Stomach (tissue), 9 donors: ENCODE results near the gene LRIG3. TPM values are rescaled to one million over a fixed set of nuclear protein-coding genes. Genes with fewer than 3 reads are reported as not detected.

ENCODE experiments used
- DNase-seq, 2 donors: peaks; one replicate each; pipeline versions ENCODE4 v3.0.0 to v3.0.0-alpha.2; 2013 to 2019
- H3K27ac ChIP-seq, 5 donors: fragments of 200-600 bp in 4 of 5; sonication (generic) in 4 of 5; one replicate each; pipeline ENCODE4 v1.5.1; 2013 to 2019; ENCODE audit warnings: mild to moderate bottlenecking in 1 of 5, moderate library complexity in 1 of 5
- H3K27me3 ChIP-seq, 3 donors: fragments of 200-600 bp; sonication (generic); one replicate each; pipeline ENCODE4 v1.5.1; 2017 to 2019; ENCODE audit warnings: mixed run types in 1 of 3
- H3K36me3 ChIP-seq, 4 donors: fragments of 200-600 bp; sonication (generic); 1 replicate in 3 of 4; 2 replicates in 1 of 4; pipeline ENCODE4 v1.5.1; 2016 to 2019
- H3K4me1 ChIP-seq, 4 donors: fragments of 200-600 bp; sonication (generic); one replicate each; pipeline ENCODE4 v1.5.1; 2016 to 2019
- H3K4me3 ChIP-seq, 4 donors: fragments of 200-600 bp; sonication (generic) in 3 of 4; one replicate each; pipeline ENCODE4 v1.5.1; 2016 to 2019; ENCODE audit warnings: mild to moderate bottlenecking in 1 of 4
- H3K9me3 ChIP-seq, 4 donors: fragments of 200-600 bp; sonication (generic); one replicate each; pipeline ENCODE4 v1.5.1; 2016 to 2019
- EP300 ChIP-seq: sonication (generic); formaldehyde crosslinking; IDR thresholded peaks from one replicate; pipeline ENCODE4 v1.6.1; 2017; ENCODE audit warnings: antibody characterized with exemption
- POLR2A ChIP-seq, 4 donors: fragments of 450-650 bp; IDR thresholded peaks; one replicate each; pipeline ENCODE4 v1.6.1; 2016; ENCODE audit warnings: antibody characterized with exemption in 4 of 4, control low read depth in 2 of 4, mild to moderate bottlenecking in 1 of 4, moderate library complexity in 1 of 4
- POLR2AphosphoS5 ChIP-seq, 3 donors: sonication (generic); formaldehyde crosslinking; IDR thresholded peaks; one replicate each; pipeline ENCODE4 v1.6.1; 2016; ENCODE audit warnings: antibody characterized with exemption in 3 of 3
- WGBS, 5 donors: extraction: QIAGEN DNeasy Blood & Tissue Kit in 3 of 5; methylation state at CpG; one replicate each; pipeline versions ENCODE4 v1.1.5 to v1.1.7; 2013 to 2018; 5-methylcytosine and 5-hydroxymethylcytosine counted together
- intact Hi-C: fragments of 100-400 bp; cut with DNase I; formaldehyde crosslinking; loops from one replicate; pipeline ENCODE4 v1.15.1; 2023; ENCODE audit warnings: low total_unique reads
- polyA plus RNA-seq, 3 donors: library from polyadenylated mRNA; stranded (reverse); fragments of 200-250 nt; gene quantifications; one replicate each; pipeline ENCODE4 v1.2.3, GENCODE V29; 2013
- total RNA-seq, 5 donors: library from RNA; depleted of rRNA; stranded (reverse); fragments of >200 nt; gene quantifications; one replicate each; pipeline versions ENCODE4 v1.1.0 to v1.2.3, GENCODE V29; 2014 to 2016
- TF ChIP-seq, protein P1 (sequence below), 7 experiments: fragments of 450-650 bp in 4 of 7; fragments of 200-600 bp in 3 of 7; sonication (generic) in 3 of 7; IDR thresholded peaks; one replicate each; pipeline ENCODE4 v1.5.1; 2016 to 2019; ENCODE audit warnings: antibody characterized with exemption in 7 of 7, control low read depth in 2 of 7, mild to moderate bottlenecking in 1 of 7
- donor health status: healthy with polysubstance abuse.
- donor health status: Bipolar disorder and iron deficiency.
- donor health status: healthy.

The LRIG3 gene
- total and polyA plus RNA-seq, 8 donors: 4.8 to 330 (median 45.3) TPM

DNA sequence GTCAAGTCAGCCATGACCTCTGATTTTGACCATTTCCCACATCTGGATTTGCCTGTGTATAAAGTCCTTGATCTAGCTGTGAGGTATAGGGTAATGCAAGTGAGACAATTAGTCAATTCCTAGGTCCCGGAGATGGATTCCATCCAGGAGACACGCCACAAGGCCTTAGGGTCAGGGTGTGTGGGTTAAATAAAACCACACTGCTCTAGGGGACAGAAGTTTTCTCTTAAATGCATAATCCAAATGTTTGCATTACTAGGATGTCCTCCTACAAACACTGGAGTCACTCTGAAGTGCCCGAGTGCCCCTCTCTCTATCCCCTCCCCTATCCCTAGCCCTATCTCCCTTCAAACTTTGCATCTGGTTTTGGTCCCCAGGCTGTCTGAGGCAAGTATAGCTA lies 26.8 kb downstream of the LRIG3 start:
- no peak for DNase-seq
- H3K4me3 ChIP-seq: no peak overlapping the region
- H3K27me3 ChIP-seq: no peaks in the 10 kb centered on the region
- no peak overlapping the region for H3K27ac ChIP-seq
- peaks cover 31 to 81% (median 56%) of the 10 kb centered on the region in 4 donors for H3K4me1 ChIP-seq
- no peaks in the 10 kb centered on the region for H3K9me3 ChIP-seq
- intact Hi-C loops: no loop called here
- peaks cover 13 to 18% (median 18%) of the 10 kb centered on the region in 4 donors for H3K36me3 ChIP-seq
- TF ChIP-seq EP300 (no peak), POLR2A (IDR thresholded peaks at IDR 0.05) (no peak), POLR2AphosphoS5 (IDR thresholded peaks at IDR 0.05) (no peak)
- TF ChIP-seq, protein P1, sequence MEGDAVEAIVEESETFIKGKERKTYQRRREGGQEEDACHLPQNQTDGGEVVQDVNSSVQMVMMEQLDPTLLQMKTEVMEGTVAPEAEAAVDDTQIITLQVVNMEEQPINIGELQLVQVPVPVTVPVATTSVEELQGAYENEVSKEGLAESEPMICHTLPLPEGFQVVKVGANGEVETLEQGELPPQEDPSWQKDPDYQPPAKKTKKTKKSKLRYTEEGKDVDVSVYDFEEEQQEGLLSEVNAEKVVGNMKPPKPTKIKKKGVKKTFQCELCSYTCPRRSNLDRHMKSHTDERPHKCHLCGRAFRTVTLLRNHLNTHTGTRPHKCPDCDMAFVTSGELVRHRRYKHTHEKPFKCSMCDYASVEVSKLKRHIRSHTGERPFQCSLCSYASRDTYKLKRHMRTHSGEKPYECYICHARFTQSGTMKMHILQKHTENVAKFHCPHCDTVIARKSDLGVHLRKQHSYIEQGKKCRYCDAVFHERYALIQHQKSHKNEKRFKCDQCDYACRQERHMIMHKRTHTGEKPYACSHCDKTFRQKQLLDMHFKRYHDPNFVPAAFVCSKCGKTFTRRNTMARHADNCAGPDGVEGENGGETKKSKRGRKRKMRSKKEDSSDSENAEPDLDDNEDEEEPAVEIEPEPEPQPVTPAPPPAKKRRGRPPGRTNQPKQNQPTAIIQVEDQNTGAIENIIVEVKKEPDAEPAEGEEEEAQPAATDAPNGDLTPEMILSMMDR (IDR thresholded peaks at IDR 0.05): no peak
- WGBS, 5 donors: 34 to 50% (median 40%) methylated on average over 3 of the region's 3 CpGs

DNA sequence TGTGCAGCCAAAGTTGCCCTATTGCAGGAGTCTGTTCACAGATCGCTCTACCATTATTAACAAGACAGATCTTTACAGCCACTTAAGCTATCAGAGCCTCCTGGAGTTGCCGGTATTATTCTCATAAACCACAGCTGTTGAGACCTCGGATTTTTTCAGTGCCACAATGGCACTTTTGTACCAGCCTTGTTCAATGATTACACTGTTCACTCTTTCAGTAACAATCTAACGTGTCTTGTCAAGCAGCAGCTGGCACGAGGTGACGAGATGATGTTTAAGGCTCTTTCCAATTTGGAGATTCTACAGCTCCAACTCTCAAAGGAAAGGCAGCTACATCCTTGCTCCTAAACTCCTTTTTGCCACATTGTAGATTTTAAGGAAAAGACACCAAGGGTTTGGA lies 30.7 kb downstream of the LRIG3 start:
- no peak for DNase-seq
- 65 to 80% (median 73%) methylated on average over 6 of the region's 6 CpGs for WGBS, 5 donors
- no peak for TF ChIP-seq POLR2AphosphoS5 (IDR thresholded peaks at IDR 0.05)
- TF ChIP-seq, protein P1 (IDR thresholded peaks at IDR 0.05): no peak
- no peak for TF ChIP-seq POLR2A (IDR thresholded peaks at IDR 0.05)
- TF ChIP-seq EP300: no peak
- Histone ChIP-seq H3K4me3 (no peak overlapping the region), H3K27me3 (no peaks in the 10 kb centered on the region), H3K9me3 (no peaks in the 10 kb centered on the region), H3K4me1 (peaks cover 12 to 67% (median 29%) of the 10 kb centered on the region in 4 donors), H3K27ac (no peak overlapping the region), H3K36me3 (peaks cover 28 to 57% (median 56%) of the 10 kb centered on the region in 4 donors)
- intact Hi-C loops: no loop called here

DNA sequence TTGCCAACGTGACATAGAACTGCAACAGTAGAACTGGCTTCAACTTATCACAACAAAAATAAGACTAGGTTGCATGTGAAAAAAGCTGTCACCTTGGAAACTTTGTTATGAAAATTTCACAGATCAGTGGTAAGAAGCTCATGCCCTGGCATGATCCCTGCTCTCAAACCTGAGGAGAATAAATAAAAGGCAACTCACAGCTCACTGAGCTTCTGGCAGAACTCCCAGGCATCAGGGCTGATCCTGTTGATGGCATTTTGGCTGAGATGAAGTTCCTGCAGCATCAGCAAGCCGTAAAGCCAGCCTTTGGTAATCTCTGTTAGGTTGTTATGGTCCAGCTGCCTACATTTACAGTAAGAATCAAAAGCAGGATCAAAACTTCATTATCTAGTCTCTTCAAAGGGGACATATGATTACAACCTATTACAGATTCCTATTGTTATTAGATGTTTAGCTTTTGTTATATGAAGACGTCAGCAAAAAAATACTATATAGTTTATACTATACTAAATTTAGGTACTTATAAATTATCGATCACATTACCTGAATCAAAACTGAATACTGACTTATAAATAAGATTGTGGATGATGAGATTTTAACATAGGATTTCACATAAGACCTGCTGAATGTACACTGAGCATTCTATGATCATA lies 32.0 kb downstream of the LRIG3 start:
- peaks cover 0 to 65% (median 22%) of the 10 kb centered on the region in 4 donors for H3K4me1 ChIP-seq
- H3K36me3 ChIP-seq: peaks cover 28 to 70% (median 68%) of the 10 kb centered on the region in 4 donors
- H3K4me3 ChIP-seq: no peak overlapping the region
- 56 to 59% (median 58%) methylated on average over 4 of the region's 4 CpGs for WGBS, 5 donors
- intact Hi-C loops: no loop called here
- no peaks in the 10 kb centered on the region for H3K27me3 ChIP-seq
- peak; percentile 37 to 75 for DNase-seq
- H3K27ac ChIP-seq: peak overlapping the region in 1 of 5 donors; percentile 19
- H3K9me3 ChIP-seq: no peaks in the 10 kb centered on the region
- TF ChIP-seq, protein P1 (IDR thresholded peaks at IDR 0.05): no peak
- peak in 1 of 3 donors; percentile 41 for TF ChIP-seq POLR2AphosphoS5 (IDR thresholded peaks at IDR 0.05)

DNA sequence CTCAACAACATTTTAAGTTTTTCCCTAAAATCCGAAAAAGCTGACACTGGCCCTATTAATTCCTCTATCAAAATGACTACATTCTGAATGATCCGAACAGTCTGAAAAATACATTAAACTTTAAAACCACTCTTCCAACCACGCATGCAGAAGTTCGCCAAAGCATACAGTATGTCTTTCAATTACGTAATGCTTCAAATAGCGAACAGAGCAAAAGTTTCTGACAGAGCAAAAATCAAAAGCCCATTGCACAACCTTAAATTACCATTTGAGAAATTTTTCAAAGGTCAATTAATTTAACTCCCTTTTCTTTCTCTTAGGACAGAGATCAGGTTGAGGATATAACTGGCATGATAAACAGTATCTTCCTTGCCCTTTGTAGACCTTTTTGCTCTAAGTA lies 33.2 kb downstream of the LRIG3 start:
- Histone ChIP-seq H3K27ac (peak overlapping the region in 1 of 5 donors; percentile 2), H3K9me3 (no peaks in the 10 kb centered on the region), H3K36me3 (peaks cover 31 to 82% (median 79%) of the 10 kb centered on the region in 4 donors), H3K27me3 (no peaks in the 10 kb centered on the region), H3K4me3 (no peak overlapping the region), H3K4me1 (peaks cover 0 to 64% (median 22%) of the 10 kb centered on the region in 4 donors)
- intact Hi-C loops: no loop called here
- TF ChIP-seq POLR2A (IDR thresholded peaks at IDR 0.05) (no peak), POLR2AphosphoS5 (IDR thresholded peaks at IDR 0.05) (no peak), EP300 (no peak)
- TF ChIP-seq, protein P1 (IDR thresholded peaks at IDR 0.05): no peak
- no peak for DNase-seq
- 84 to 95% (median 93%) methylated on average over 6 of the region's 6 CpGs for WGBS, 5 donors
